ENCODE results near the gene ABCA2. TPM values are rescaled to one million over a fixed set of nuclear protein-coding genes. Genes with fewer than 3 reads are reported as not detected.
"Not testable (repeated sequence)": the region's sequence is repeated elsewhere in the genome, so short reads cannot be mapped to it uniquely, and the experiment has no call there.

Gene ABCA2
- total RNA-seq, 6 experiments from 2014 or later, result 23.7 to 49.2 (median 34.2) TPM

DNA sequence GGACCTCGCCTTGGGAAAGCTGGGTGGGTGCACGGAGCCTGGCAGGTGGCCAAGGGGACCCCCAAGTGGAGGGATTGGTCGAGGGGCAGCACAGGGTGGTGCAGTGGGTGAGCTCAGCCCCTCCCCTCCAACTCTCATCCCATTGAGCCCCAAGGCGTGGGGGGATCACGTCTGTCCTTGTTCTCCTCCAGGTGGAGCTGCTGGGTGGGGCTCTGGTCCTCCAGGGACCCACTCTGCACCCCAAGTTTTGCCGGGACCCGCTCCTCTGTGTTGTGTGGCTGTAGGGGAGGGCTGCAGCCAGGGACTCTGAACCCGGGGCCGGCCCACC is 7.4 kb upstream of the ABCA2 start:
- ATAC-seq, result peak in 1 of 4 donors; percentile 2
- no peaks in the 10 kb centered on the region for H3K36me3 ChIP-seq
- peaks cover 0 to 3% (median 0%) of the 10 kb centered on the region in 4 donors for H3K4me1 ChIP-seq
- H3K9me3 ChIP-seq, result no peaks in the 10 kb centered on the region
- H3K27me3 ChIP-seq, result no peaks in the 10 kb centered on the region
- H3K4me3 ChIP-seq, result no peak overlapping the region
- no CpG with 5 or more reads among the region's 9 CpGs for WGBS (ENCODE audit: insufficient coverage, low coverage, low lambda C conversion rate, missing lambda C conversion rate)
- TF ChIP-seq POLR2A (IDR thresholded peaks at IDR 0.05), result no peak
- TF ChIP-seq, protein P1, sequence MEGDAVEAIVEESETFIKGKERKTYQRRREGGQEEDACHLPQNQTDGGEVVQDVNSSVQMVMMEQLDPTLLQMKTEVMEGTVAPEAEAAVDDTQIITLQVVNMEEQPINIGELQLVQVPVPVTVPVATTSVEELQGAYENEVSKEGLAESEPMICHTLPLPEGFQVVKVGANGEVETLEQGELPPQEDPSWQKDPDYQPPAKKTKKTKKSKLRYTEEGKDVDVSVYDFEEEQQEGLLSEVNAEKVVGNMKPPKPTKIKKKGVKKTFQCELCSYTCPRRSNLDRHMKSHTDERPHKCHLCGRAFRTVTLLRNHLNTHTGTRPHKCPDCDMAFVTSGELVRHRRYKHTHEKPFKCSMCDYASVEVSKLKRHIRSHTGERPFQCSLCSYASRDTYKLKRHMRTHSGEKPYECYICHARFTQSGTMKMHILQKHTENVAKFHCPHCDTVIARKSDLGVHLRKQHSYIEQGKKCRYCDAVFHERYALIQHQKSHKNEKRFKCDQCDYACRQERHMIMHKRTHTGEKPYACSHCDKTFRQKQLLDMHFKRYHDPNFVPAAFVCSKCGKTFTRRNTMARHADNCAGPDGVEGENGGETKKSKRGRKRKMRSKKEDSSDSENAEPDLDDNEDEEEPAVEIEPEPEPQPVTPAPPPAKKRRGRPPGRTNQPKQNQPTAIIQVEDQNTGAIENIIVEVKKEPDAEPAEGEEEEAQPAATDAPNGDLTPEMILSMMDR (IDR thresholded peaks at IDR 0.05), result peak in 1 of 4 donors; percentile 15
- intact Hi-C loops (cut with DNase I), result loop anchor here (5.0 to 10.0 kb wide), 3 partner anchors 91 to 261 kb away; partner anchors contain the start of genes C8G (in 1 of the 2) and FBXW5 (in 1 of the 2)
- no peak for DNase-seq
- H3K27ac ChIP-seq, result no peak overlapping the region

DNA sequence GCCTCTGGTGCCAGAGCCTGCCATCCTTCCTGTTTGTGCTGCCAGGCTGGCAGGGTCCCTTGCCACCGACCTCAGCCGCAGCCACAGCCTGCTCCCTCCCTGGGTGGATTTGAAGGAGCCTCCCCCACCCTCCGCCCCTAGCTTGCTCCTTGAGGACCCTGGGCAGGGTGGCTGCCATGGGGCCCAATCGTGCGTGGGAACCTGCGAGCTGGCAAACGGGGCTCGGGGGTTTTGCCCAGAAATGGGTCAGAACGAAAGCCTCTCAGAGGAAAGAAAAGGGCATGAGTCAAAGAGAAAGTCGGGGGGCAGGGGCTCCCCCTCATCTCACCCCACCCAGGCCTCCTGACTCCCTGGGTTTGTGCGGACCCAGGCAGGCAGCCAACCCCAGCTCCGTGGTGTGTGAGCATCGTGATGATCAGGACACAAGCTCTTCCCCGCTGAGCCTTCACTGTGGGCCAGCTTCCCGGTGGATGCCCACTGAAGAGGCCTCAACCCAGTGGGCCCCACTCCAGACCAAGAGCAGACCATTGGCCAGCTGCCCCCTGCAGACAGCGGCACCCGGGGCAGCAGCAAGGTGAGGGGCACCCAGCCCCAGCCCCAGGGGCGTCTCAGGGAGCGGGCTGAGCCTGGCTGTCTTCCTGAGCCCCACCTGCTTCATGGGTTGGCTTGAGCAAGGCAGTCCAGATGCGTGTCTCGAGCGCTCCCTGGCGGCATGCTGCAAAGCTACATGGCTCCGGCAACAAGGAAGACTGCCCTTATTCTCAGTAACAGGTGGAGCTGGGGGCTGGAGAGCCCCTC is 6.9 kb upstream of the ABCA2 start:
- Histone ChIP-seq H3K27ac (peak overlapping the region in 1 of 3 donors; percentile 18), H3K27me3 (no peaks in the 10 kb centered on the region), H3K9me3 (no peaks in the 10 kb centered on the region), H3K36me3 (no peaks in the 10 kb centered on the region), H3K4me3 (no peak overlapping the region), H3K4me1 (peaks cover 0 to 3% (median 0%) of the 10 kb centered on the region in 4 donors)
- TF ChIP-seq, protein P1 (IDR thresholded peaks at IDR 0.05), result peak; percentile 89 to 94 (median 89)
- TF ChIP-seq POLR2A (IDR thresholded peaks at IDR 0.05), result no peak
- intact Hi-C loops (cut with DNase I), result loop anchor here (5.0 to 10.0 kb wide), 5 partner anchors 83 to 260 kb away; partner anchors contain the start of genes C8G (in 1 of the 2), FBXW5 (in 1 of the 2), LCN12 (in 1 of the 2) and PHPT1 (in 1 of the 2)
- DNase-seq, result peak; percentile 83 to 90 (median 87)
- peak; percentile 73 to 85 (median 82) for ATAC-seq
- WGBS (ENCODE audit: insufficient coverage, low coverage, low lambda C conversion rate, missing lambda C conversion rate), result 10% methylated on average over 10 of the region's 24 CpGs

DNA sequence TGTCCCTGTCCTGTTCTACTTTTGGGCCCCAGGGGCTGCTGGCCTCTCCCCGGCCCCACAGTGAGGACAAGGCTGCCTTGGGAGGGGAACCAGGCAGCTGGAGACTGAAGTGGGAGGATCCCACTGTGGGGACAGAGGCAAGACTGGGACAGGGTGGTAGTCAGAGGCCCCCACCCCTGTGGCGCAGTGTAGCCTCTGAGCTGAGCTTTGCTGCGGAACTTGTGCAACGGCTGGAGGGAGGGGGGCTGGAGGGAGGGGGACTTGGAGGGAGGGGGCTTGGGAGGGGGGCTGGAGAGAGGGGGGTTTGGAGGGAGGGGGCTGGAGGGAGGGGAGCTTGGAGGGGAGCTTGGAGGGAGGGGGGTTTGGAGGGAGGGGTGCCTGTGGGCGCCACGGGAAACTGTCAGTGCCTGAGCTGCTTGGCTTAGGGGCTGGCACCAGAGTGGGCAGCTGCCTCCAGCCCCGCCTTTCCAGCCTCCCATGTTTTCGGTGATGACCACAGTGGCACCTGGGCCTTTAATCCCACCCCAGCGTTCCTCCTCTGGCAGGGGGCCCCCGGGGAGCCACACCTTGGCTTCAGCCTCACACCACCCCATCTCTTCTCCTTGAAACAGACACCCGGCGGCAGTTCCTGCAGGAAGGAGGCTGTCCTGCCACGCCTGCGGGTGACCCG is 6.1 kb upstream of the ABCA2 start:
- H3K9me3 ChIP-seq, result no peaks in the 10 kb centered on the region
- 57% methylated on average over 6 of the region's 15 CpGs for WGBS (ENCODE audit: insufficient coverage, low coverage, low lambda C conversion rate, missing lambda C conversion rate)
- no peaks in the 10 kb centered on the region for H3K27me3 ChIP-seq
- DNase-seq (no peak), ATAC-seq (no peak)
- intact Hi-C loops (cut with DNase I), result loop anchor here (5.0 to 10.0 kb wide), 4 partner anchors 82 to 259 kb away; partner anchors contain the start of genes C8G (in 1 of the 2), FBXW5 (in 1 of the 2), LCN12 (in 1 of the 2) and PHPT1 (in 1 of the 2)
- H3K4me1 ChIP-seq, result peaks cover 0 to 7% (median 3%) of the 10 kb centered on the region in 4 donors
- H3K4me3 ChIP-seq, result peak overlapping the region in 1 of 3 donors; percentile 21
- no peaks in the 10 kb centered on the region for H3K36me3 ChIP-seq
- no peak for TF ChIP-seq POLR2A (IDR thresholded peaks at IDR 0.05)
- TF ChIP-seq, protein P1 (IDR thresholded peaks at IDR 0.05), result no peak
- H3K27ac ChIP-seq, result peak overlapping the region in 1 of 3 donors; percentile 18

DNA sequence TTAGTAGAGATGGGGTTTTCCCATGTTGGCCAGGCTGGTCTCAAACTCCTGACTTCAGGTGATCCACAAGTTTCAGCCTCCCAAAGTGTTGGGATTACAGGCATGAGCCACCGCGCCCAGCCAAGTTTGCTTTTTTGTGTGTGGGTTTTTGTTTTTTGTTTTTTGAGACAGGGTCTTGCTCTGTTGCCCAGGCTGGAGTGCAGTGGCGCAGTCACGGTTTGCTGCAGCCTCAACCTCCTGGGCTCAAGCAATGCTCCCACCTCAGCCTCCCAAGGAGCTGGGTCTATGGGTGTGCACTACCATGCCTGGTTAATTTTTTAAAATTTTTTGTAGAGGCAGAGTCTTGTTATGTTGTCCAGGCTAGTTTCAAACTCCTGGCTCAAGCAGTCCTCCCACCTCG is 5.4 kb upstream of the ABCA2 start:
- WGBS (ENCODE audit: insufficient coverage, low coverage, low lambda C conversion rate, missing lambda C conversion rate), result 100% methylated on average over 1 of the region's 5 CpGs
- ATAC-seq, H3K36me3 ChIP-seq, H3K27me3 ChIP-seq, H3K9me3 ChIP-seq, H3K27ac ChIP-seq, DNase-seq: not testable (repeated sequence)
- Histone ChIP-seq H3K4me3 (peak overlapping the region in 1 of 3 donors; percentile 21), H3K4me1 (peaks cover 0 to 14% (median 7%) of the 10 kb centered on the region in 4 donors)
- intact Hi-C loops (cut with DNase I), result loop anchor here (5.0 to 10.0 kb wide), 4 partner anchors 81 to 259 kb away; partner anchors contain the start of genes C8G (in 1 of the 2), FBXW5 (in 1 of the 2), LCN12 (in 1 of the 2) and PHPT1 (in 1 of the 2)
